Skeletal muscle tissue (tissue), 4 donors: ENCODE results near the gene FGD5. TPM values are rescaled to one million over a fixed set of nuclear protein-coding genes. Genes with fewer than 3 reads are reported as not detected.

Experiments used
- H3K27ac ChIP-seq: one replicate; pipeline ENCODE4 v1.7.0; 2013; ENCODE audit warnings: mild to moderate bottlenecking, low read depth, low read length, inconsistent platforms
- H3K27me3 ChIP-seq, 3 donors: one replicate each; pipeline ENCODE4 v1.7.0; 2013; ENCODE audit warnings: low read length in 3 of 3; ENCODE audit not compliant: control insufficient read depth in 3 of 3, insufficient read depth in 3 of 3
- H3K36me3 ChIP-seq, 3 donors: one replicate each; pipeline ENCODE4 v1.7.0; 2013; ENCODE audit warnings: low read length in 3 of 3; ENCODE audit not compliant: control insufficient read depth in 3 of 3, insufficient read depth in 3 of 3
- H3K4me1 ChIP-seq, 3 donors: one replicate each; pipeline ENCODE4 v1.7.0; 2013; ENCODE audit warnings: low read length in 3 of 3, mild to moderate bottlenecking in 3 of 3; ENCODE audit not compliant: control insufficient read depth in 3 of 3, insufficient read depth in 3 of 3
- H3K4me3 ChIP-seq, 3 donors: one replicate each; pipeline ENCODE4 v1.7.0; 2013; ENCODE audit warnings: low read length in 3 of 3
- H3K9ac ChIP-seq, 3 donors: one replicate each; pipeline ENCODE4 v1.7.0; 2013; ENCODE audit warnings: low read length in 3 of 3, mild to moderate bottlenecking in 3 of 3, moderate library complexity in 2 of 3, low read depth in 1 of 3
- H3K9me3 ChIP-seq, 3 donors: one replicate each; pipeline ENCODE4 v1.7.0; 2013; ENCODE audit warnings: low read length in 3 of 3; ENCODE audit not compliant: control insufficient read depth in 3 of 3
- total RNA-seq: library from RNA; depleted of rRNA; stranded (reverse); fragments of >200 nt; gene quantifications from one replicate; pipeline ENCODE4 v1.2.3, GENCODE V29; 2014
- donor health status: Osteomylitis.

Gene FGD5
- total RNA-seq, 1 donor from 2014 or later: 15.7 TPM

- Histone ChIP-seq H3K9ac (no peak overlapping the region), H3K4me1 (peaks cover 6 to 12% (median 11%) of the 10 kb centered on the region in 3 donors), H3K36me3 (peaks cover 0 to 2% (median 2%) of the 10 kb centered on the region in 3 donors), H3K27me3 (peaks cover 3 to 19% (median 9%) of the 10 kb centered on the region in 3 donors), H3K9me3 (no peaks in the 10 kb centered on the region), H3K4me3 (no peak overlapping the region), H3K27ac (peak overlapping the region; percentile 28)
Measured at GRCh38 chr3:14823910-14824629, 5.3 kb downstream of the FGD5 start.

- Histone ChIP-seq H3K36me3 (peaks cover 0 to 2% (median 2%) of the 10 kb centered on the region in 3 donors), H3K9ac (no peak overlapping the region), H3K4me3 (no peak overlapping the region), H3K27me3 (peaks cover 3 to 19% (median 9%) of the 10 kb centered on the region in 3 donors), H3K9me3 (no peaks in the 10 kb centered on the region), H3K27ac (peak overlapping the region; percentile 28), H3K4me1 (peaks cover 11 to 14% (median 14%) of the 10 kb centered on the region in 3 donors)
Measured at GRCh38 chr3:14824646-14825045, 5.9 kb downstream of the FGD5 start.

- Histone ChIP-seq H3K9ac (no peak overlapping the region), H3K27me3 (peaks cover 3 to 19% (median 9%) of the 10 kb centered on the region in 3 donors), H3K4me3 (no peak overlapping the region), H3K9me3 (no peaks in the 10 kb centered on the region), H3K27ac (no peak overlapping the region), H3K4me1 (peaks cover 11 to 24% (median 14%) of the 10 kb centered on the region in 3 donors), H3K36me3 (no peaks in the 10 kb centered on the region)
Measured at GRCh38 chr3:14826069-14826468, 7.3 kb downstream of the FGD5 start.

- H3K4me3 ChIP-seq: no peak overlapping the region
- H3K4me1 ChIP-seq: peaks cover 11 to 32% (median 17%) of the 10 kb centered on the region in 3 donors
- no peak overlapping the region for H3K27ac ChIP-seq
- no peak overlapping the region for H3K9ac ChIP-seq
- no peaks in the 10 kb centered on the region for H3K9me3 ChIP-seq
- H3K27me3 ChIP-seq: peaks cover 3 to 23% (median 9%) of the 10 kb centered on the region in 3 donors
- no peaks in the 10 kb centered on the region for H3K36me3 ChIP-seq
Measured at GRCh38 chr3:14827776-14828175, 9.0 kb downstream of the FGD5 start.

GRCh38 chr3:14829811-14830210 is 11.0 kb downstream of the FGD5 start:
- Histone ChIP-seq H3K9me3 (no peaks in the 10 kb centered on the region), H3K4me1 (peaks cover 6 to 20% (median 7%) of the 10 kb centered on the region in 3 donors), H3K27ac (no peak overlapping the region), H3K9ac (no peak overlapping the region), H3K27me3 (peaks cover 3 to 23% (median 7%) of the 10 kb centered on the region in 3 donors), H3K36me3 (no peaks in the 10 kb centered on the region), H3K4me3 (no peak overlapping the region)

- Histone ChIP-seq H3K27me3 (peaks cover 3 to 14% (median 7%) of the 10 kb centered on the region in 3 donors), H3K36me3 (no peaks in the 10 kb centered on the region), H3K9ac (no peak overlapping the region), H3K4me3 (no peak overlapping the region), H3K27ac (no peak overlapping the region), H3K9me3 (no peaks in the 10 kb centered on the region), H3K4me1 (peaks cover 19 to 34% (median 20%) of the 10 kb centered on the region in 3 donors)
Measured at GRCh38 chr3:14831916-14832450, 13.2 kb downstream of the FGD5 start.

- no peaks in the 10 kb centered on the region for H3K9me3 ChIP-seq
- H3K27ac ChIP-seq: no peak overlapping the region
- no peak overlapping the region for H3K9ac ChIP-seq
- H3K4me1 ChIP-seq: peaks cover 31 to 46% (median 32%) of the 10 kb centered on the region in 3 donors
- H3K36me3 ChIP-seq: no peaks in the 10 kb centered on the region
- H3K27me3 ChIP-seq: peaks cover 0 to 7% (median 0%) of the 10 kb centered on the region in 3 donors
- no peak overlapping the region for H3K4me3 ChIP-seq
Measured at GRCh38 chr3:14832975-14833722, 14.4 kb downstream of the FGD5 start.

GRCh38 chr3:14834121-14834520 is 15.4 kb downstream of the FGD5 start:
- H3K9ac ChIP-seq: no peak overlapping the region

GRCh38 chr3:14834807-14835466 is 16.2 kb downstream of the FGD5 start:
- Histone ChIP-seq H3K27ac (no peak overlapping the region), H3K9ac (no peak overlapping the region), H3K4me1 (peaks cover 36 to 48% (median 38%) of the 10 kb centered on the region in 3 donors), H3K36me3 (no peaks in the 10 kb centered on the region), H3K9me3 (no peaks in the 10 kb centered on the region), H3K4me3 (no peak overlapping the region), H3K27me3 (peaks cover 0 to 3% (median 0%) of the 10 kb centered on the region in 3 donors)

More at GRCh38 chr3:14834121-14834520, 15.4 kb downstream of the FGD5 start:
- Histone ChIP-seq H3K4me1 (peaks cover 38 to 50% (median 38%) of the 10 kb centered on the region in 3 donors), H3K4me3 (no peak overlapping the region), H3K27me3 (peaks cover 0 to 3% (median 0%) of the 10 kb centered on the region in 3 donors), H3K36me3 (no peaks in the 10 kb centered on the region), H3K27ac (no peak overlapping the region), H3K9me3 (no peaks in the 10 kb centered on the region)
